Stimulated activated CD8-positive, alpha-beta memory T cell treated with anti-CD3 and anti-CD28 coated beads, Interleukin-12 subunit alpha, Interleukin-12 subunit beta, amount 100 ng/mL, for 1 hour (primary cell): ENCODE measurements around the gene TNFRSF14.

Experiments
- DNase-seq: peaks from one replicate; pipeline ENCODE4 v3.0.0-alpha.2; 2020; ENCODE audit warnings: low read depth

TNFRSF14 gene

GRCh38 chr1:2556277-2556677 is at the start of gene TNFRSF14:
Gene TNFRSF14, plus strand, starts transcription at chr1:2556371. Its CDS starts 294 bp downstream, at chr1:2556665.
- DNase-seq = no peak

DNA sequence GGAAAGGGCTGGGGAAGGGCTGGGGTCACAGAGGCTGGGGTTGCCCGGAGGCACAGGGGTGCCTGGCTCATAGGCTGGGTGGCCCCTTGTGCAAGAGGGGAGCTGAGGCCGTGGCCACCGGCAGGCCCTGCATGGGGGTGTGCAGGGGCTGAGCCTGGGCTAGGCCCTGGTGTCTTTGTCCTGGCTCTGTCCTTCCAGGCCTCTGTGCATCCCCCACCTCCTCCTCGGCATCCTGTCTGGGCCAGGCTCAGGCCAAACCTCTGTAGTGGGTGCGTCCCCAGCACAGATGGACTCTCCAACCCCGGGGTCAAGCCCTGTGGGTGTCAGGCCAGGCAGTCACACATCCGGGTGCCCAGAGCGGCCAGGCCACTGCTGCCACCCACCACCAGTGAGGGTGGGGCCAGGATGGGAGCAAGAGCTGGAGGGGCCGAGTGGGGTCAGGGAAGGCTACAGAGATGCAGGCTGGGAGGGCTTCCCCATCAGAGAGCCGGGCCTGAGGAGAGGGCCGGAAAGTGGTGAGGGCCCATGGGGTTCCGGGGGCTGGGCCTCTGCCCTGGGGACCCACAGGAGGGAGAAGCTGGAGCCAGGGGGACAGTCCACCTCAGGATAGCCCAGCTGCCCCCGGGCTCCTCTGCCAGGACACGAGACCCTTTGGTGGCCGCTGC is 49.1 kb upstream of the TNFRSF14 start:
- no peak for DNase-seq

GRCh38 chr1:2507744-2508155 is 48.4 kb upstream of the TNFRSF14 start:
- no peak for DNase-seq

GRCh38 chr1:2508180-2508579 is 48.0 kb upstream of the TNFRSF14 start:
- DNase-seq = no peak

DNA sequence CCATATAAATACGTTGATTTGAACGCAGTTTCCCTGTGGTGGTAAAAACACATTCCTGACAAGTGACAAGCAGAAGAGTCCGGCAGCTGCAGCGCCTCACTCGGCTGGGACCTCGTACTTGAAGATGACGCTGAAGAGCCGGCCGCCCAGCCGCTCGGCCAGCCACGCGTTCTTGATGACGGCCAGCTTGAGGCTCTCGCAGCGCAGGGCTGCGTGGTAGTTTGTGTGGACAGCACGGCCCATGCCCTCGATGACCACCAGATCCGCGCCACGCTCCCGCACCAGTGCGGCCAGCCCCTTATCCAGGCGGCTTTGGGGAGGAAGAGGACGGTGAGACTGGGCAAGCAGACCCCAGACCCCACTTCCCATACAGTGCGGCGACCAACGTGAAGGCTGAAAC is 47.4 kb upstream of the TNFRSF14 start:
- no peak for DNase-seq

GRCh38 chr1:2509589-2509988 is 46.6 kb upstream of the TNFRSF14 start:
- DNase-seq = no peak

DNA sequence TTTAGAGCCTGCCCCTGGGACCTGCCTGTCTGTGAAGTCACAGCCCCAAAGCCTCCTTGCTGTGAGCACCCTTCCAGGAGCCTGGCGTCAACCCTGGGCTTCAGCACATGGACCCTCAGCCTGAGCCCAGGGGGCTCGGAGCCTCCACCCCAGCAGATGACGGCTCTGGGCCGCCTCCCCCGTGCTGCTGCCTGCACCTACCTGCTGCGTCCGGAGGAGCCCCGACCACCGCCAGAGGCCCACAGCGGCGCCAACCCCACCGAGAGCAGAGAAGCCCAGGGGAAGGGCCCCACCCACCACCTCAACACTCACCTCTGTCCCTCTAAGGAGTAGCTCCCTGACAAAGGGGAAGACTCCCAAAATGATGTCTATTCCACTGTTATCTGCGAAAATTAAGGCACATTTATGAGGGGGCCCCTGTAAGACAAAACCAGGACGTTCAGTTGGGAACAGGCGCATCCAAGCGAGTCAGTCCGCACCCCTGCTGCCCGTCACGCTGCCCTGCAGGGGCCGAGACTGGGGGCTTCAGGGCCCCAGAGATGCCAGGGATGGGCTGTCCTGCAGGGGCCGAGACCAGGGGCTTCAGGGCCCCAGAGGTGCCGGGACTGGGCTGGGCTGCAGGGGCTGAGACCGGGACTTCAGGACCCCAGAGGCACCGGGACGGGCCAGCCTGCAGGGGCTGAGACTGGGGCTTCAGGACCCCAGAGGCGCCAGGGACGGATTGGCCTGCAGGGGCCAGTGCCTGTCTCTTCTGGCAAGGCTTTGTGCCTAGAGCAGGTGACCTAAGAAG is 45.6 kb upstream of the TNFRSF14 start:
- no peak for DNase-seq

- DNase-seq = no peak
These were observed 43.2 kb upstream of the TNFRSF14 start for GRCh38 chr1:2512862-2513421.

DNA sequence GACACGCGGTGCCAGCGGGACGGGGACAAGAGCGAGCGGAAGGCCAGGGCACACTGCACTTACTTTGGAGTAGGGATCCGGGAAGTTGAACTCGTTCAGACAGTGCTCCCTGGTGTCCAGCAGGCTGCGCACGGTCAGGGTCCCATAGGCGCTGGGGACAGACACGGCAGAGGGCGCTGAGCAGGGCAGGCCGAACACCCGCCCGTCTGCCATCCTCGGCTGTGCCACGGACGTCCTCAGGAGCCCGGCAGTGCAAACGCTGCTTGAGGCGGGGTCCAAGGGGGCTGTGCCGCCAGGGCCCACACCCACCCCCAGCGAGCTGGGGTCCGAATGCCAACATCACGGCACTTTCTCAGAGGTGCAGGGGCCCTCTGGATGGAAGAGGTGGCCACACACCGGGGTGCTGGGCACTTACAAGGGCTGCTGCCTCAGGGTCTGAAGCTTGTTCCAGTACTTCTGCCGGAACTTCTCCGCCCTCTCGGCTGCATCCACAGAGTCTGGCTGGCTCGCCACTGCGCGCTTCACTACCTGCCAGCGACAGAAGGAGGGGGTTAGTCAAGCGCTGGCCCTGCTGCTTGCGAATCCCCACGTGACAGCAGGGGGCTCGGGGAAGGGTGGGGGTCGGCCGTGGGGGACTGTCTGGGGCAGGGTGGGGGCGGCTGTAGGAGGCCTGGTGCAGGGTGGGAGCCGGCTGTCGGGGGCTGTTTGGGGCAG is 42.1 kb upstream of the TNFRSF14 start:
- no peak for DNase-seq

- DNase-seq = no peak
These were observed 41.1 kb upstream of the TNFRSF14 start for GRCh38 chr1:2514863-2515762.

GRCh38 chr1:2515763-2516080 is 40.4 kb upstream of the TNFRSF14 start:
- DNase-seq = no peak

DNA sequence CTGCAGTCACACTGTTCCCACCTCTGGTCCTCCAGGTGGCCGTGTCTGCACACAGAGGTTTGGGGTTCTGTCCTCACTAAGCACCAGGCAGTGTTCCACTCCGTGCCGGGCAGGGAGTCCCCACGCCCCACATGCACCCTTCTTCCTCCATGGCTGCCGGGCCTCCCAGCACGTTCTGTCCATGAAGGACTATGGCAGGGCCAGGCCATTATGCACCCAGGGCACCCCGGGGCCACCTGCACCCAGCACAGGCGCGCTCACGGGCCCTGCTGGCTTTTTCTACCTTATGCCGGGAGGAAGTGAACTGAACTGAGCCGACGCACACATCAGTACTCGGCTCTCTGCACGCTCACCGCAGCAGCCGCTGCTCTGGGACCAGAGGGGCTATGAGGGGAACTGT is 40.0 kb upstream of the TNFRSF14 start:
- DNase-seq = no peak

GRCh38 chr1:2516946-2517345 is 39.2 kb upstream of the TNFRSF14 start:
- no peak for DNase-seq

- no peak for DNase-seq
These were observed 38.2 kb upstream of the TNFRSF14 start for GRCh38 chr1:2517966-2518365.

DNA sequence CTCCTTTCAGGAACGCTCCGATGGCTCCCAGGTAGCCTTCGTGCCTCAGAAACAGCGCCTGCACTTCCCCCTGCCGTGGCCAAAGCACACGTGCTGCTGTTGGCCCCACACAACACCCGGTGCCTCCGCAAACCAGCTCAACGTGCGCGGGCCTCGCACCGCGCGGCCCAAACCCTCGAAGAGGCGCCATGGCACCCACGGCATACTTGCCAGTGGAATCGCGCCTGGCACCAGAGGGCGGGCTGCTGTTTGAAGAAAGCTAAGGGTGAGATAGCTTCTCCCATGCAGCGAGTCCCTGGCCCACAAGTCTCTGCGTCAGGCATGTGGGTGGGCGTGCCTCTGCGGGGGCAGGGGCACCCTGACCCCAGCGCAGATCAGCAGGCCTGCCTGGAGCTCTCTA is 37.6 kb upstream of the TNFRSF14 start:
- DNase-seq = no peak

GRCh38 chr1:2519029-2519685 is 37.0 kb upstream of the TNFRSF14 start:
- DNase-seq = no peak

DNA sequence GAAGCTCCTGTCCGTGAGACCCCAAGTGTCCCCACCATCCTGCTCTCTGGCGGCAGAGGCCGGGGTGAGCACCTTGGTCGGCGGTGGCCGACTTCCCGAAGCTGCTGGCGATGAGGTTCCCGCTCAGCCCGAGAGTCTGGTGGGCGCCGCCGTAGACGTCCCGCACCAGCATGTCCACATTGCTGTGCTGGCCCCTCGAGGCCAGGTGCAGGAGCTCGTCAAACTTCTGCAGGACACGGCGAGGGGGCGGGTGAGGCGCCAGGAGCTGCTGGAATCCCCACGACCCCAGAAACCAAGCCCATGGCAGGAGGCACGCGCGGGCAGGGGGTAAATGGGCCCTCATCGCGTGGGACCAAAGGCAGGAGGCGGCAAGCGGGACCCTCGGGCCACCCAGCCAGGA is 36.4 kb upstream of the TNFRSF14 start:
- no peak for DNase-seq

DNA sequence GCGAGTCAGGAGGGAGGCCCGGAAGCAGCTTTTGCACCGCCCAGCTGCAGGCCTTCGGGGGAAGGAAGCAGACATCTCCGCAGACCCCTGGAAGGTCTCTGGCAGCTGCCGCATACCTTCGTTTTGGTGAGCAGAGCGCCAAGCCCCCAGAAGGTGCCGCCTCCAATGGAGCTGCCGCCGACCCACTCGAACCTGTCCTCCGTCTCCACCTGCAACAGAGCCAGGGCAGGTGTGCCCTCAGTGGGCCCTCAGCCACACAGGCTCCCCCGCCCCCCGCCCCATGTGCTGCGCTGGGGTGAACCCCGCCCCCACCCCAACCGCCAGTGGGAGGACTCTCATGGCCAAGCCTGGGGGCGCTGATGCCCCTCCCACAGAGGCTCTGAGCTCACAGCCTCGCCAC is 36.0 kb upstream of the TNFRSF14 start:
- DNase-seq = no peak

- DNase-seq = no peak
These were observed 35.4 kb upstream of the TNFRSF14 start for GRCh38 chr1:2520806-2521205.

- DNase-seq = no peak
These were observed 33.9 kb upstream of the TNFRSF14 start for GRCh38 chr1:2522230-2522629.

- no peak for DNase-seq
These were observed 32.8 kb upstream of the TNFRSF14 start for GRCh38 chr1:2523191-2523890.
